Measurements from ENCODE around the gene MNDA.

- TF ChIP-seq POLR2A (IDR thresholded peaks at IDR 0.05; ENCODE audit: low read length): no peak
- no peak for TF ChIP-seq GATA1 (IDR thresholded peaks at IDR 0.05; ENCODE audit: low read depth, low read length)
Measured at GRCh38 chr1:158812336-158812735, 18.8 kb upstream of the MNDA start.

Measured in erythroblast (primary cell).